ENCODE measurements around the gene CDH22. TPM values are rescaled to one million over a fixed set of nuclear protein-coding genes. Genes with fewer than 3 reads are reported as not detected.

Gene CDH22, protein sequence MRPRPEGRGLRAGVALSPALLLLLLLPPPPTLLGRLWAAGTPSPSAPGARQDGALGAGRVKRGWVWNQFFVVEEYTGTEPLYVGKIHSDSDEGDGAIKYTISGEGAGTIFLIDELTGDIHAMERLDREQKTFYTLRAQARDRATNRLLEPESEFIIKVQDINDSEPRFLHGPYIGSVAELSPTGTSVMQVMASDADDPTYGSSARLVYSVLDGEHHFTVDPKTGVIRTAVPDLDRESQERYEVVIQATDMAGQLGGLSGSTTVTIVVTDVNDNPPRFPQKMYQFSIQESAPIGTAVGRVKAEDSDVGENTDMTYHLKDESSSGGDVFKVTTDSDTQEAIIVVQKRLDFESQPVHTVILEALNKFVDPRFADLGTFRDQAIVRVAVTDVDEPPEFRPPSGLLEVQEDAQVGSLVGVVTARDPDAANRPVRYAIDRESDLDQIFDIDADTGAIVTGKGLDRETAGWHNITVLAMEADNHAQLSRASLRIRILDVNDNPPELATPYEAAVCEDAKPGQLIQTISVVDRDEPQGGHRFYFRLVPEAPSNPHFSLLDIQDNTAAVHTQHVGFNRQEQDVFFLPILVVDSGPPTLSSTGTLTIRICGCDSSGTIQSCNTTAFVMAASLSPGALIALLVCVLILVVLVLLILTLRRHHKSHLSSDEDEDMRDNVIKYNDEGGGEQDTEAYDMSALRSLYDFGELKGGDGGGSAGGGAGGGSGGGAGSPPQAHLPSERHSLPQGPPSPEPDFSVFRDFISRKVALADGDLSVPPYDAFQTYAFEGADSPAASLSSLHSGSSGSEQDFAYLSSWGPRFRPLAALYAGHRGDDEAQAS
- total RNA-seq (2014; rRNA removed; shearing (Covaris generic)): 0.10 and 0.31 TPM in 2 replicates
- polyA plus RNA-seq (2016; fragmentation: Nextera tagmentation; extraction: Ambion mirVana): 0.08 and 0.16 TPM in 2 replicates
- long read RNA-seq: 0 reads

GRCh38 chr20:46308258-46309157 lies at the start of gene CDH22:
TSS of gene CDH22 (minus strand) at chr20:46308498. CDS start at chr20:46251294, 57,204 bp downstream.
- Mint-ChIP-seq H3K4me1 (peaks cover 10% of the 10 kb centered on the region), H3K27ac (no peak within 1 kb of the TSS), H3K36me3 (ENCODE audit: low read depth) (no peaks in the 10 kb centered on the region; the same call in 2 of the 3 replicates), H3K4me3 (peak within 1 kb of the TSS; percentile 78), H3K9me3 (no peaks in the 10 kb centered on the region), H3K27me3 (ENCODE audit: insufficient read depth, low read depth, poor library complexity) (peaks cover 65% of the 10 kb centered on the region)
- peak within 1 kb of the TSS; percentile 73 for H3K4me3 ChIP-seq
- H3K27ac ChIP-seq (ENCODE audit: low read depth): no peak within 1 kb of the TSS
- 0 out of 2 replicates have a peak, but pooled peaks cover 6% of the 10 kb centered on the region for H3F3A ChIP-seq (replicated peaks; ENCODE audit: low read depth)
- H3K79me2 ChIP-seq (replicated peaks; ENCODE audit: insufficient read depth): no peaks in the 10 kb centered on the region
- no peaks in the 10 kb centered on the region for H3K36me3 ChIP-seq (ENCODE audit: insufficient read depth)
- ATAC-seq (peak; percentile 24), DNase-seq (ENCODE audit: low spot score) (peak; percentile 84)
- H3K9me2 ChIP-seq (ENCODE audit: insufficient read depth): no peaks in the 10 kb centered on the region
- H3K4me1 ChIP-seq (ENCODE audit: insufficient read depth): peaks cover 11% of the 10 kb centered on the region; the same call in 1 of the 2 replicates
- peaks cover 82% of the 10 kb centered on the region for H3K27me3 ChIP-seq (ENCODE audit: insufficient read depth)
- H2AFZ ChIP-seq: peak within 1 kb of the TSS; percentile 96
- peaks cover 9% of the 10 kb centered on the region; the same call in 1 of the 2 replicates for H4K20me1 ChIP-seq (replicated peaks; ENCODE audit: insufficient read depth)
- H3K4me2 ChIP-seq: peak within 1 kb of the TSS; percentile 90
- no peak for TF ChIP-seq ZNF331 (CRISPR knock-in tag; IDR thresholded peaks at IDR 0.05; ENCODE audit: low read depth)
- peak; percentile 51 for TF ChIP-seq EZH2 (IDR thresholded peaks at IDR 0.05; ENCODE audit: low read depth, unreplicated experiment)
- TF ChIP-seq CREB1 (CRISPR knock-in tag; IDR thresholded peaks at IDR 0.05; ENCODE audit: low read depth): no peak
- no peak for TF ChIP-seq EZH2phosphoT487 (IDR thresholded peaks at IDR 0.05; ENCODE audit: unreplicated experiment)
- TF ChIP-seq NANOG (IDR thresholded peaks at IDR 0.05; ENCODE audit: borderline replicate concordance): no peak
- TF ChIP-seq POLR2AphosphoS5 (IDR thresholded peaks at IDR 0.05; ENCODE audit: low read depth): no peak
- no peak for TF ChIP-seq REST (IDR thresholded peaks at IDR 0.05; ENCODE audit: unreplicated experiment)
- no peak for TF ChIP-seq STAT1 (IDR thresholded peaks at IDR 0.05; ENCODE audit: unreplicated experiment)
- TF ChIP-seq ETS1 (IDR thresholded peaks at IDR 0.05): no peak
- no peak for TF ChIP-seq JUNB (IDR thresholded peaks at IDR 0.05; ENCODE audit: unreplicated experiment)
- TF ChIP-seq, protein P1, sequence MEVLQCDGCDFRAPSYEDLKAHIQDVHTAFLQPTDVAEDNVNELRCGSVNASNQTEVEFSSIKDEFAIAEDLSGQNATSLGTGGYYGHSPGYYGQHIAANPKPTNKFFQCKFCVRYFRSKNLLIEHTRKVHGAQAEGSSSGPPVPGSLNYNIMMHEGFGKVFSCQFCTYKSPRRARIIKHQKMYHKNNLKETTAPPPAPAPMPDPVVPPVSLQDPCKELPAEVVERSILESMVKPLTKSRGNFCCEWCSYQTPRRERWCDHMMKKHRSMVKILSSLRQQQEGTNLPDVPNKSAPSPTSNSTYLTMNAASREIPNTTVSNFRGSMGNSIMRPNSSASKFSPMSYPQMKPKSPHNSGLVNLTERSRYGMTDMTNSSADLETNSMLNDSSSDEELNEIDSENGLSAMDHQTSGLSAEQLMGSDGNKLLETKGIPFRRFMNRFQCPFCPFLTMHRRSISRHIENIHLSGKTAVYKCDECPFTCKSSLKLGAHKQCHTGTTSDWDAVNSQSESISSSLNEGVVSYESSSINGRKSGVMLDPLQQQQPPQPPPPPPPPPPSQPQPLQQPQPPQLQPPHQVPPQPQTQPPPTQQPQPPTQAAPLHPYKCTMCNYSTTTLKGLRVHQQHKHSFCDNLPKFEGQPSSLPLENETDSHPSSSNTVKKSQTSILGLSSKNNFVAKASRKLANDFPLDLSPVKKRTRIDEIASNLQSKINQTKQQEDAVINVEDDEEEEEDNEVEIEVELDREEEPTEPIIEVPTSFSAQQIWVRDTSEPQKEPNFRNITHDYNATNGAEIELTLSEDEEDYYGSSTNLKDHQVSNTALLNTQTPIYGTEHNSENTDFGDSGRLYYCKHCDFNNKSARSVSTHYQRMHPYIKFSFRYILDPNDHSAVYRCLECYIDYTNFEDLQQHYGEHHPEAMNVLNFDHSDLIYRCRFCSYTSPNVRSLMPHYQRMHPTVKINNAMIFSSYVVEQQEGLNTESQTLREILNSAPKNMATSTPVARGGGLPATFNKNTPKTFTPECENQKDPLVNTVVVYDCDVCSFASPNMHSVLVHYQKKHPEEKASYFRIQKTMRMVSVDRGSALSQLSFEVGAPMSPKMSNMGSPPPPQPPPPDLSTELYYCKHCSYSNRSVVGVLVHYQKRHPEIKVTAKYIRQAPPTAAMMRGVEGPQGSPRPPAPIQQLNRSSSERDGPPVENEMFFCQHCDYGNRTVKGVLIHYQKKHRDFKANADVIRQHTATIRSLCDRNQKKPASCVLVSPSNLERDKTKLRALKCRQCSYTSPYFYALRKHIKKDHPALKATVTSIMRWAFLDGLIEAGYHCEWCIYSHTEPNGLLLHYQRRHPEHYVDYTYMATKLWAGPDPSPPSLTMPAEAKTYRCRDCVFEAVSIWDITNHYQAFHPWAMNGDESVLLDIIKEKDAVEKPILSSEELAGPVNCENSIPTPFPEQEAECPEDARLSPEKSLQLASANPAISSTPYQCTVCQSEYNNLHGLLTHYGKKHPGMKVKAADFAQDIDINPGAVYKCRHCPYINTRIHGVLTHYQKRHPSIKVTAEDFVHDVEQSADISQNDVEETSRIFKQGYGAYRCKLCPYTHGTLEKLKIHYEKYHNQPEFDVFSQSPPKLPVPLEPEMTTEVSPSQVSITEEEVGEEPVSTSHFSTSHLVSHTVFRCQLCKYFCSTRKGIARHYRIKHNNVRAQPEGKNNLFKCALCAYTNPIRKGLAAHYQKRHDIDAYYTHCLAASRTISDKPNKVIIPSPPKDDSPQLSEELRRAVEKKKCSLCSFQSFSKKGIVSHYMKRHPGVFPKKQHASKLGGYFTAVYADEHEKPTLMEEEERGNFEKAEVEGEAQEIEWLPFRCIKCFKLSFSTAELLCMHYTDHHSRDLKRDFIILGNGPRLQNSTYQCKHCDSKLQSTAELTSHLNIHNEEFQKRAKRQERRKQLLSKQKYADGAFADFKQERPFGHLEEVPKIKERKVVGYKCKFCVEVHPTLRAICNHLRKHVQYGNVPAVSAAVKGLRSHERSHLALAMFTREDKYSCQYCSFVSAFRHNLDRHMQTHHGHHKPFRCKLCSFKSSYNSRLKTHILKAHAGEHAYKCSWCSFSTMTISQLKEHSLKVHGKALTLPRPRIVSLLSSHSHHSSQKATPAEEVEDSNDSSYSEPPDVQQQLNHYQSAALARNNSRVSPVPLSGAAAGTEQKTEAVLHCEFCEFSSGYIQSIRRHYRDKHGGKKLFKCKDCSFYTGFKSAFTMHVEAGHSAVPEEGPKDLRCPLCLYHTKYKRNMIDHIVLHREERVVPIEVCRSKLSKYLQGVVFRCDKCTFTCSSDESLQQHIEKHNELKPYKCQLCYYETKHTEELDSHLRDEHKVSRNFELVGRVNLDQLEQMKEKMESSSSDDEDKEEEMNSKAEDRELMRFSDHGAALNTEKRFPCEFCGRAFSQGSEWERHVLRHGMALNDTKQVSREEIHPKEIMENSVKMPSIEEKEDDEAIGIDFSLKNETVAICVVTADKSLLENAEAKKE (CRISPR knock-in tag; IDR thresholded peaks at IDR 0.05): no peak

Data from GM23338 (cell line).